Medulla oblongata (tissue), 1 donor: ENCODE data around the gene PDZRN4.

Experiments
- DNase-seq: peaks from one replicate; pipeline ENCODE4 v3.0.0-alpha.2; 2015; ENCODE audit errors: extremely low spot score

Gene PDZRN4

GRCh38 chr12:41356181-41356580 lies 168.1 kb downstream of the PDZRN4 start:
- DNase-seq, result no peak

- DNase-seq, result no peak
Observed at GRCh38 chr12:41361738-41362137, 173.6 kb downstream of the PDZRN4 start.

- DNase-seq, result no peak
Observed at GRCh38 chr12:41362510-41362909, 174.4 kb downstream of the PDZRN4 start.

GRCh38 chr12:41362931-41363330 lies 174.8 kb downstream of the PDZRN4 start:
- DNase-seq, result no peak

- DNase-seq, result no peak
Observed at GRCh38 chr12:41364211-41364610, 176.1 kb downstream of the PDZRN4 start.

- no peak for DNase-seq
Observed at GRCh38 chr12:41365653-41366171, 177.6 kb downstream of the PDZRN4 start.

- no peak for DNase-seq
Observed at GRCh38 chr12:41367726-41368405, 179.7 kb downstream of the PDZRN4 start.

GRCh38 chr12:41380878-41381277 lies 192.8 kb downstream of the PDZRN4 start:
- DNase-seq, result no peak

GRCh38 chr12:41402801-41403200 lies 214.7 kb downstream of the PDZRN4 start:
- no peak for DNase-seq

- DNase-seq, result peak; percentile 60
Observed at GRCh38 chr12:41407232-41407799, 219.2 kb downstream of the PDZRN4 start.

GRCh38 chr12:41409628-41410027 lies 221.5 kb downstream of the PDZRN4 start:
- DNase-seq, result no peak

GRCh38 chr12:41418586-41418985 lies 230.5 kb downstream of the PDZRN4 start:
- DNase-seq, result no peak

GRCh38 chr12:41419131-41419893 lies 231.2 kb downstream of the PDZRN4 start:
- DNase-seq, result no peak

- no peak for DNase-seq
Observed at GRCh38 chr12:41424651-41425050, 236.5 kb downstream of the PDZRN4 start.

- DNase-seq, result no peak
Observed at GRCh38 chr12:41433460-41433859, 245.3 kb downstream of the PDZRN4 start.

GRCh38 chr12:41436076-41436475 lies 248.0 kb downstream of the PDZRN4 start:
- DNase-seq, result no peak

GRCh38 chr12:41437563-41437962 lies 249.4 kb downstream of the PDZRN4 start:
- peak; percentile 55 for DNase-seq

GRCh38 chr12:41438854-41439541 lies 250.9 kb downstream of the PDZRN4 start:
- peak; percentile 45 for DNase-seq

- DNase-seq, result no peak
Observed at GRCh38 chr12:41439801-41440200, 251.7 kb downstream of the PDZRN4 start.

GRCh38 chr12:41441180-41441579 lies 253.1 kb downstream of the PDZRN4 start:
- no peak for DNase-seq

GRCh38 chr12:41442896-41443295 lies 254.8 kb downstream of the PDZRN4 start:
- DNase-seq, result no peak

- DNase-seq, result no peak
Observed at GRCh38 chr12:41443690-41444089, 255.6 kb downstream of the PDZRN4 start.
